Panc1 (cell line): ENCODE measurements around the gene LGI2. TPM values are rescaled to one million over a fixed set of nuclear protein-coding genes. Genes with fewer than 3 reads are reported as not detected.

ENCODE experiments used
- ATAC-seq: fragments of 200-7000 bp; cut with Tn5 transposase; 2 replicates; pipeline ENCODE4 v1.9.1; 2020; ENCODE audit warnings: mild to moderate bottlenecking, moderate library complexity
- BruUV-seq: library from RNA; stranded (reverse); fragments of 400-500 nt; replicated peaks from 2 replicates; lab custom pipeline; 2021; lab: Mats Ljungman, UMichigan
- CTCF ChIA-PET: fragments of 300-600 bp; sonication (Branson Sonifier 250); formaldehyde crosslinking; loops from one replicate; lab custom pipeline; 2022; ENCODE audit warnings: antibody characterized with exemption; lab: Charles Lee
- POLR2A ChIA-PET: fragments of 300-600 bp; sonication (Branson Sonifier 250); formaldehyde crosslinking; loops from one replicate; lab custom pipeline; 2022; ENCODE audit warnings: antibody characterized with exemption; lab: Charles Lee
- DNase-seq: peaks from one replicate; pipeline ENCODE4 v3.0.0-alpha.2; 2010; ENCODE audit warnings: low read depth, low spot score
- H3K27ac ChIP-seq: 2 replicates; pipeline ENCODE4 v1.5.1; 2011; ENCODE audit warnings: mild to moderate bottlenecking, low read length, inconsistent platforms
- H3K27me3 ChIP-seq: fragments of 200-500 bp; sonication (Bioruptor generic); 2 replicates; pipeline ENCODE4 v1.6.0; 2014; ENCODE audit warnings: low read length, inconsistent platforms; ENCODE audit not compliant: control insufficient read depth, insufficient read depth
- H3K36me3 ChIP-seq: fragments of 200-500 bp; sonication (Bioruptor generic); 2 replicates; pipeline ENCODE4 v1.5.1; 2014; ENCODE audit warnings: inconsistent platforms, mild to moderate bottlenecking, low read length, moderate library complexity; ENCODE audit not compliant: control insufficient read depth, insufficient read depth
- H3K4me1 ChIP-seq: 2 replicates; pipeline ENCODE4 v1.5.1; 2011; ENCODE audit warnings: inconsistent platforms, mild to moderate bottlenecking, low read length, moderate library complexity; ENCODE audit not compliant: control insufficient read depth, insufficient read depth
- H3K4me3 ChIP-seq, 2 experiments: 2 replicates each; pipeline ENCODE4 v1.5.1; 2011 to 2012; ENCODE audit warnings: low read depth in 2 of 2, low read length in 2 of 2, mild to moderate bottlenecking in 2 of 2, inconsistent platforms in 1 of 2, moderate library complexity in 1 of 2
- H3K9me3 ChIP-seq: fragments of 200-500 bp; sonication (Bioruptor generic); 2 replicates; pipeline ENCODE4 v1.5.1; 2014; ENCODE audit warnings: low read depth, mild to moderate bottlenecking, inconsistent platforms, low read length, moderate library complexity; ENCODE audit not compliant: control insufficient read depth, insufficient read depth
- CTCF ChIP-seq: fragments of 450-650 bp; IDR thresholded peaks from 2 replicates; pipeline ENCODE4 v1.5.1; 2017; ENCODE audit warnings: mild to moderate bottlenecking
- POLR2AphosphoS5 ChIP-seq: IDR thresholded peaks from 2 replicates; pipeline ENCODE4 v1.6.1; 2012; ENCODE audit warnings: mild to moderate bottlenecking, low read depth, low read length, moderate library complexity
- REST ChIP-seq, 2 experiments: IDR thresholded peaks; 2 replicates each; pipeline ENCODE4 v1.6.1; 2011 to 2012; ENCODE audit warnings: low read depth in 2 of 2, control low read depth in 1 of 2, low read length in 1 of 2, mild to moderate bottlenecking in 1 of 2, moderate library complexity in 1 of 2; ENCODE audit not compliant: insufficient read depth in 1 of 2
- SIN3A ChIP-seq: IDR thresholded peaks from 2 replicates; pipeline ENCODE4 v1.6.1; 2012; ENCODE audit warnings: low read depth, mild to moderate bottlenecking, low read length, moderate library complexity, borderline replicate concordance; ENCODE audit not compliant: insufficient read depth
- TCF7L2 ChIP-seq: IDR thresholded peaks from 2 replicates; pipeline ENCODE4 v1.6.1; 2011; ENCODE audit warnings: mild to moderate bottlenecking, low read depth, low read length, inconsistent platforms
- in situ Hi-C: cut with HindIII; loops from 2 replicates; pipeline ENCODE4 v1.10.0; 2016; ENCODE audit warnings: low sequenced_read_pairs, low pct_unique_long_range_greater_than_20kb
- intact Hi-C: fragments of 100-400 bp; cut with micrococcal nuclease; formaldehyde crosslinking; loops from one replicate; pipeline ENCODE4 v1.10.0; 2022; ENCODE audit not compliant: unreplicated experiment
- total RNA-seq: library from RNA; stranded (reverse); gene quantifications from one replicate; pipeline ENCODE4 v1.2.1, GENCODE V29; 2021; ENCODE audit not compliant: unreplicated experiment

Gene LGI2
- total RNA-seq, 1 experiment from 2014 or later = not detected

- Histone ChIP-seq H3K27me3 (no peaks in the 10 kb centered on the region), H3K36me3 (no peaks in the 10 kb centered on the region), H3K27ac (no peak overlapping the region), H3K4me3 (no peak overlapping the region), H3K9me3 (no peaks in the 10 kb centered on the region), H3K4me1 (no peaks in the 10 kb centered on the region)
- no peak for TF ChIP-seq POLR2AphosphoS5
- no peak for TF ChIP-seq REST (IDR thresholded peaks at IDR 0.05; ENCODE audit: insufficient read depth in 1 of 2, low read depth in 2 of 2, low read length in 1 of 2)
- TF ChIP-seq TCF7L2 = no peak
- TF ChIP-seq SIN3A = no peak
- ChIA-PET CTCF (no interaction called here), POLR2A (no interaction called here)
- in situ Hi-C loops = no loop called here
- no peak for ATAC-seq
- BruUV-seq = no TSS peak
- no peak for DNase-seq
- intact Hi-C loops = no loop called here
Observed at GRCh38 chr4:24989327-24989726, 41.4 kb downstream of the LGI2 start.

GRCh38 chr4:24988776-24989175, 42.0 kb downstream of the LGI2 start:
- no TSS peak for BruUV-seq

More at GRCh38 chr4:24988776-24989175, 42.0 kb downstream of the LGI2 start:
- intact Hi-C loops (no loop called here), in situ Hi-C loops (no loop called here)
- no peak overlapping the region for H3K27ac ChIP-seq
- no peaks in the 10 kb centered on the region for H3K27me3 ChIP-seq
- peak; percentile 78; the same call in 1 of the 2 replicates for ATAC-seq
- H3K4me3 ChIP-seq = no peak overlapping the region
- TF ChIP-seq SIN3A (no peak), CTCF (peak; percentile 31), TCF7L2 (no peak), REST (IDR thresholded peaks at IDR 0.05; ENCODE audit: insufficient read depth in 1 of 2, low read depth in 2 of 2, low read length in 1 of 2) (no peak), POLR2AphosphoS5 (no peak)
- ChIA-PET POLR2A (no interaction called here), CTCF (no interaction called here)
- no peaks in the 10 kb centered on the region for H3K9me3 ChIP-seq
- DNase-seq = no peak
- no peaks in the 10 kb centered on the region for H3K36me3 ChIP-seq
- no peaks in the 10 kb centered on the region for H3K4me1 ChIP-seq
